ENCODE measurements around the gene PRR35.

PRR35 gene

GRCh38 chr16:580141-580945 is 20.1 kb downstream of the PRR35 start:
- H3K4me3 ChIP-seq (ENCODE audit: low read depth, low read length) = no peak overlapping the region
- no peak for TF ChIP-seq CTCF (IDR thresholded peaks at IDR 0.05; ENCODE audit: borderline replicate concordance, insufficient read depth, low read depth, low read length)

GRCh38 chr16:580946-581498 is 20.8 kb downstream of the PRR35 start:
- no peak overlapping the region for H3K4me3 ChIP-seq (ENCODE audit: low read depth, low read length)

GRCh38 chr16:582218-582613 is 22.0 kb downstream of the PRR35 start:
- no peak for TF ChIP-seq CTCF (IDR thresholded peaks at IDR 0.05; ENCODE audit: borderline replicate concordance, insufficient read depth, low read depth, low read length)
- no peak overlapping the region for H3K4me3 ChIP-seq (ENCODE audit: low read depth, low read length)

More at GRCh38 chr16:580946-581498, 20.8 kb downstream of the PRR35 start:
- no peak for TF ChIP-seq CTCF (IDR thresholded peaks at IDR 0.05; ENCODE audit: borderline replicate concordance, insufficient read depth, low read depth, low read length)

GRCh38 chr16:582614-583331 is 22.6 kb downstream of the PRR35 start:
- TF ChIP-seq CTCF (IDR thresholded peaks at IDR 0.05; ENCODE audit: borderline replicate concordance, insufficient read depth, low read depth, low read length) = no peak
- no peak overlapping the region for H3K4me3 ChIP-seq (ENCODE audit: low read depth, low read length)

GRCh38 chr16:583470-583814 is 23.2 kb downstream of the PRR35 start:
- H3K4me3 ChIP-seq (ENCODE audit: low read depth, low read length) = no peak overlapping the region

GRCh38 chr16:583815-584591 is 23.8 kb downstream of the PRR35 start:
- no peak overlapping the region for H3K4me3 ChIP-seq (ENCODE audit: low read depth, low read length)
- TF ChIP-seq CTCF (IDR thresholded peaks at IDR 0.05; ENCODE audit: borderline replicate concordance, insufficient read depth, low read depth, low read length) = no peak

More at GRCh38 chr16:583470-583814, 23.2 kb downstream of the PRR35 start:
- TF ChIP-seq CTCF (IDR thresholded peaks at IDR 0.05; ENCODE audit: borderline replicate concordance, insufficient read depth, low read depth, low read length) = no peak

Measured in GM12875 (cell line).